Transverse colon (tissue), 4 donors: ENCODE measurements around the gene CYFIP1.

Source experiments
- EP300 ChIP-seq: sonication (generic); formaldehyde crosslinking; IDR thresholded peaks from one replicate; pipeline ENCODE4 v1.6.1; 2017; ENCODE audit warnings: antibody characterized with exemption, low read depth
- POLR2A ChIP-seq: fragments of 450-650 bp; IDR thresholded peaks from one replicate; pipeline ENCODE4 v1.6.1; 2016; ENCODE audit warnings: antibody characterized with exemption, mild to moderate bottlenecking, moderate library complexity
- POLR2AphosphoS5 ChIP-seq, 3 donors: sonication (generic); formaldehyde crosslinking; IDR thresholded peaks; one replicate each; pipeline ENCODE4 v1.6.1; 2016; ENCODE audit warnings: antibody characterized with exemption in 3 of 3
- TF ChIP-seq, protein P1 (sequence below), 5 experiments: fragments of 200-600 bp in 3 of 5; fragments of 450-650 bp in 2 of 5; sonication (generic) in 3 of 5; IDR thresholded peaks; 1 replicate in 2 of 5; 2 replicates in 3 of 5; pipeline ENCODE4 v1.5.1; 2016 to 2017; ENCODE audit warnings: antibody characterized with exemption in 5 of 5, inconsistent platforms in 3 of 5, mild to moderate bottlenecking in 2 of 5, moderate library complexity in 1 of 5

- TF ChIP-seq, protein P1, sequence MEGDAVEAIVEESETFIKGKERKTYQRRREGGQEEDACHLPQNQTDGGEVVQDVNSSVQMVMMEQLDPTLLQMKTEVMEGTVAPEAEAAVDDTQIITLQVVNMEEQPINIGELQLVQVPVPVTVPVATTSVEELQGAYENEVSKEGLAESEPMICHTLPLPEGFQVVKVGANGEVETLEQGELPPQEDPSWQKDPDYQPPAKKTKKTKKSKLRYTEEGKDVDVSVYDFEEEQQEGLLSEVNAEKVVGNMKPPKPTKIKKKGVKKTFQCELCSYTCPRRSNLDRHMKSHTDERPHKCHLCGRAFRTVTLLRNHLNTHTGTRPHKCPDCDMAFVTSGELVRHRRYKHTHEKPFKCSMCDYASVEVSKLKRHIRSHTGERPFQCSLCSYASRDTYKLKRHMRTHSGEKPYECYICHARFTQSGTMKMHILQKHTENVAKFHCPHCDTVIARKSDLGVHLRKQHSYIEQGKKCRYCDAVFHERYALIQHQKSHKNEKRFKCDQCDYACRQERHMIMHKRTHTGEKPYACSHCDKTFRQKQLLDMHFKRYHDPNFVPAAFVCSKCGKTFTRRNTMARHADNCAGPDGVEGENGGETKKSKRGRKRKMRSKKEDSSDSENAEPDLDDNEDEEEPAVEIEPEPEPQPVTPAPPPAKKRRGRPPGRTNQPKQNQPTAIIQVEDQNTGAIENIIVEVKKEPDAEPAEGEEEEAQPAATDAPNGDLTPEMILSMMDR (IDR thresholded peaks at IDR 0.05), result peak in 2 of 5 experiments; percentile 47 to 49
- TF ChIP-seq POLR2A (peak; percentile 97), POLR2AphosphoS5 (IDR thresholded peaks at IDR 0.05) (peak; percentile 97 to 99 (median 97)), EP300 (no peak)
These were observed 141.7 kb downstream of the CYFIP1 start, which contains the start of gene NIPA2 for GRCh38 chr15:22838292-22839042.
